NCI-H2196 treated with DMSO at 0.1 percent for 48 hours (cell line): Measurements from ENCODE around the gene CDKN2D.

Experiments
- DNase-seq: peaks from one replicate; lab custom pipeline; 2025; ENCODE audit not compliant: unreplicated experiment; lab: John Stamatoyannopoulos, UW

CDKN2D gene

DNA sequence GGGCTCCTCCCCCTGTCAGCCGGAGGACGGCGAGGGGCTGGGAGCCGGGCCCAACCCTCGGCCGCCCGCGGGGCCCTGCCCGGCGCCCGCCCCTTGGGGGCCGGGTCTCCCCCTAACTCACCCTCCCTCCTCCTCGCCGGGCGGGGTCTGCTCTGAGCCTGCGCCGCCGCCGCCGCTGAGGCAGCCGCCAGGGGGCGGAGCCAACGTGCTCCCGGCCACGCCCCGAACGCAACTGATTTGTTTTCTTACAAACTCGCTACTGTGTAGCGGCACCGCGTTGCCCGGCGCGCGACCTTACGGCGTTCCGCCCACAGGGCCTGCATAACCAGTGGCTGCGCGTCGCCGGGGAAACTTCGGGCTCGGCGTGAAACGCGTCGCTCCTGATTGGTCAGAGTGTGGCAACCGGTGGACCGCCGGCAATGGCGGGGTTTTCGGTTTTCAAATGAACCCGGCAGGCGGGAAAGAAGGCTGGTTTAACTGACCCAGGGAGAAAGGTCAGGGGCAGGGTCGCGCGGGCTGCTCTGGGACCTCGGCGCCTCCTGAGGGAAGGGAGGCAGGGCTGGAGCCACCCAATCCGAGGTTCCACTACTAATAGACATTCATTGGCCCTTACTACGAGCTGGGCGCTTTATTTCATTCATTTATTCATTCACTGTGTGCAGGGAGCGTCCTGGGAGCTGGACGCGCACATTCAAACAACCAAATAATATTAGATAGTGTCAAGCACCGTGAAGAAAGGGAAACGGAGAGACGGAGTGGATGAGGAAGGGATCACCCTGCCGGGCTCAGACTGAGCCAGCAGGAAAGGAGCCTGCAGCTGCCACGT lies at the start of gene CDKN2D:
CDKN2D (minus strand) TSS at position 154 of the 826 bp plus-strand sequence. CDS start 326 bp downstream, outside the sequence.
- peak; percentile 98 for DNase-seq

DNA sequence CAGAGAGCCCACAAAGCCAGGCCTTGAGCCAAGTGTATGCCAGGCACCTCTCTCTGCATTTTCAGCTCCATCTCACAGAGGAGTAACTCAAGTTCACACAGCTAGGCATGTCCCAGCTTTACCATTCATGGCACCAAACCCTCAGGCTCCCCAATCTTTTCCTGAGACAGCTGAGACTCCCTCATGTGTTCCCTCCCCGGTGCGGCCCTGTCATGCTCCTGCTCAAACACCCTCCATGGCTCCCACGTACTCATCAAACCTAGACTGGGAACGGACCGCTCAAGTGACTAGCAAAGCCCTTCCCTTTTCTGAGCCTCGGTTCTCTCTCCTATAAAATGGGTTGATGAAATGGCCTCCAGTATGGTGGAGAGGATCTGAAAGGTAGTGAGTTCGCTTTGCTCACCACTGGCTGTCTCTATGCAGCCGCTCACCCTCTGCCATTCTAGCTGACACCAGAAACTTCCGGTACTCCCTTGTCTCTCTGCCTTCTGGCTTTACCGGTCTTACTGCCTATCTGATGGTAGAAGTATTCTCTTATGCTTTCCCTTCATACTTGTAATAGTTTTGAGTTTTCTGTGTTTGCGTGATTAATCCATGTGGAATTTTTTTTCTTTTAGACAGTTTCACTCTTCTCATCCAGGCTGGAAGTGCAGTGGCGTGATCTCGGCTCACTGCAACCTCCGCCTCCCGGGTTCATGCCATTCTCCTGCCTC lies 48.8 kb upstream of the CDKN2D start:
- DNase-seq: no peak

- DNase-seq: no peak
Observed at GRCh38 chr19:10615429-10616023, 46.7 kb upstream of the CDKN2D start.

DNA sequence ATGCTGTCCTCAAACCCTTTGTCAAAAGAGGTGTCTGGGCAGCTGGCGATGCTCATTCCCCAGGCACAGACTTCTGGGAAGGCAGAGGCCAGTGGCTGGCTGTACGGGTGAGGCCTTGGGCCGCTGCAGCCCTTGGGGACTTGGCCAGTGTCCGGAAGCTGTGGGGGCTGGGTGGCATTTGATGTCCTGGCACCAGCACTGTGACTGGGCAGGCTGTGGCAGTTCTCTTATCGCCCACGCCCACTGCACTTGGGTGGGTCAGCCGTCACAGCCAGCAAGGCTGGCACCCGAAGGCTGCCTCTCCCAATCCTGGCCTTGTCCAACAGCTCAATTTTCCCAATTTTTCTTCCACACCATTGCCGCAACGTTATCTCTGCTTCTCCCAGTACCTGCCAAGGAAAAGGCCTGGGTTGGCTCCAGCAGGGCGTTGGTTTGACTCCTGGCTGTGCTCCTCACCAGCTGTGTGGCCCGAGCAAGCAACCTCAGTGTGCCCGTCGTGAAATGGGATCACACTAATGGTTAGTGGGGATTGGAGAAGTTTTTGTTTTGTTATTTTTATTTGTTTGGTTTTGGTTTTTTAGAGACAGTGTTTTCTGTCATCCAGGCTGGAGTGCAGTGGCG lies 43.8 kb upstream of the CDKN2D start:
- no peak for DNase-seq

- no peak for DNase-seq
Observed at GRCh38 chr19:10611907-10612306, 43.1 kb upstream of the CDKN2D start.

GRCh38 chr19:10604460-10604980 lies 35.7 kb upstream of the CDKN2D start:
- no peak for DNase-seq

DNA sequence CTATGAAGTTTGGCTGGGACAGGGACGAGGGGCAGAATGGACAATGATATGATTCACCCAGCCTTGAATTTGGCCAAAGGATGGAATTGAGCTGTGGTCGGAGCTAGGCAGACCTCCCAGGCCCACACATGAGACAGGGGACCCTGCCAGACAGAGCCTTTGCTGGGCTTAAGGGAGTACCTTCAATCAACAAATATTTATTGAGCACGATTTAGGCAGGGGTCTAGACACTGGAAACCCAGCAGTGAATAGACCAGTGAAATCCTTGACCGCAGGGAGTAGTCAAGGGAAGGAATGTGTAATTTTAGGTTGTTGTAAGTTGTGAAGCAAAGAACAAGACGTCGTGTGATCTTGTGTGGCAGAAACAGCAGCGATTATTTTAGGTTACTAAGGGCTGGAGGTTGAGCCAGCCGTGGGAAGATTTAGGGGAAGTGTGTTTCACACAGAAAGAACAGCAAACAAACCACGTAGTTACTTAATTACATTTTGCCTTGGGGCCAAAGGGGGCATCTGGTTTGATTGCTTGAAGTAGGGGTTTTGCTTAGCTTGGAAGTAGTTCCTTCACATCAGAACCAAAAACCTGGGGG lies 35.2 kb upstream of the CDKN2D start:
- no peak for DNase-seq

DNA sequence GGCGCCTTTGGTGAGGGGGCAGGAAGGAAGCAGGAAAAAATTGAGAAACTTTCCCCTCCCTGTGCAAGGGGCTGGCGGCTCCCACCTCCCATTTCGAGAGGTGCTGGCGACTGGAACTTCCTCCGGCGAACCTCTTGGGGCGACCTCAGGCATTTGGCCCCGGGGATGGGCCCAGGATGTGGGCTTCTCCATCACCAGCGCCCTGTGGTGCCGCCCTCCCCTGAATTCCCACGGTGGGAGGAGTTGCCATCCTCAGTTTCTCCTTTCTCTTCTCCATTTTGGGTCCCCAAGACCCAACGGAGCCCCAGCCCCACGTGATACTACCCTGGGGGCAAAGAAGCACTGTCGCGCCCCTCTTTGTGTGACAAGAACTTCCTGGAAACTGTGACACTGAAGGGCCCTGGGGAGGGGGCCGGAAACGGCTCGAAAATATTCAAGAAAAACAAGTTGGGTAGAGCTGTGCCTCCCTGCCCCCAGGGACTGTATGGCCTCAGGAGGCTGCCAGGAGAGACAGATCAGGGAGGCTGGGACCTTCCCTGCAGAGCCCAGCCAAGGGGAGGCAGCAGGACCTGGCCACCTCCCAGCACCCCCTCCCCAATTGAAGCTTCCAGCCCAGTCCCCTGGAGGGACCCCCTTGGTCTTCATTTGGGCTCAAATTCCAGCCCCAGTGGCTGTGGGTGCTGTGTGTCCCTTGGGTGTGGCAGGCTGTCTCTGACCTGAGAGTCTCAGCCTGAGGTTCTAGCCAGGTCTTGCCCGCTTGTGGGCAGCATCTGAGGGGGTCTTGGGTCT lies 34.5 kb upstream of the CDKN2D start:
- no peak for DNase-seq

- peak; percentile 18 for DNase-seq
Observed at GRCh38 chr19:10602330-10603083, 33.7 kb upstream of the CDKN2D start.

GRCh38 chr19:10601999-10602329 lies 33.2 kb upstream of the CDKN2D start:
- DNase-seq: no peak

GRCh38 chr19:10600149-10600548 lies 31.4 kb upstream of the CDKN2D start:
- no peak for DNase-seq

DNA sequence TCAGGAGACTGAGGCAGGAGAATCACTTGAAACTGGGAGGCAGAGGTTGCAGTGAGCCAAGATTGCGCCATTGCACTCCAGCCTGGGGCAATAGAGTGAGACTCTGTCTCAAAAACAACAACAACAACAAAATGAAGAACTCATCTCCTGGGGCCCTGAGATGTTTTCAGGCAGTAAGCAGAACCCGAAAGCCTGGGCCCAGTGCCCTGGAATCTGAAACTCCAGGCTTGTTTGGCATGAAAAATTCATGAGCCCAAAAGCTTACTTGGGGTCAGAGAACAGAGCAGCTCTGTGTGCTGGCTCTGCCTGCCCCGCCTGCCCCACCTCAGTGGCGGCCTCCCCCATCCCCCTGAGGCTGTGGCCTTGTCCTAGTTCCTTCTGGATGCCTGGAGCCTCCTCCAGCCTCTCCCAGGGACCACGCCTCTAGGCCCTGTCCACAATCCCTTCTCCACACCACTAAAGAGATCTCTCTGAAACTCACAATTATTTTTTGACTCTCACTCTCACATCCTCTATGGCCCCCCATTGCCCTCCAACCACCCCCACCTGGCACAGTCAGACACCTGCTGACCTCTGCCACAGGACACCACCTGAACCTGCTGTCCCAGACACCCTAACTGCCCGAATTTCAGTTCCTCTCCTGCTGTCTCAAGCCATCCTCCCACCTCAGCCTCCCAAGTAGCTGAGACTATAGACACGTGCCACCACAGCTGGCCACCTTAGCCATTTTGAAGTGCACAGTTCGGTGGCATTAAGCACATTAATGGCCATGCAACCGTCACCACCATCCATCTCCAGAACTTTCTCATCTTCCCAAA lies 25.2 kb upstream of the CDKN2D start:
- DNase-seq: no peak

DNA sequence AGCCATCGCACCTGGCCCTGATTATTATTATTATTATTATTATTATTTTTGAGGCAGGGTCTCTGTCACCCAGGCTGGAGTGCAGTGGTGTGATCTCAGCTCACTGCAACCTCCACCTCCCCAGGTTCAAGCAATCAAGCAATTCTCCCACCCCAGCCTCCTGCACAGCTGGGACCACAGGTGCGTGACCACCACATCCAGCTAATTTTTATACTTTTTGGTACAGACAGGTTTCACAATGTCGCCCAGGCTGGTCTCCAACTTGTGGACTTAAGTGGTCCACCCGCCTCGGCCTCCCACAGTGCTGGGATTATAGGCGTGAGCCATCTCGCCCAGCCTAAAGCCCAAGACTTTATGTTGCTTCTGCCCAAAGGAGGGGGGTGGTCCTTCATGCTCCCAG lies 24.4 kb upstream of the CDKN2D start:
- no peak for DNase-seq

DNA sequence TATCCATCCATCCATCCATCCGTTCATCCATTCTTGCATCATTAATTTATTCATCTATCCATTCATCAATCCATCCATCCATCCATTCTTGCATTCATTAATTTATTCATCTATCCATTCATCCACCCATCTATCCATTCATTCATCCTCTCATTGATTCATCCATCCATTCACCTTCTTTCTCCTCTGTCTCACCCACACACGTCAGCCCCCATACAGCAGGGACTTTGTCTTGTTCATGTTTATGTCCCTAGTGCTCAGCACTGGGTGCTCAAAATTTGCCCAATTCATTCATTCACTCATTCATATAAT lies 19.0 kb upstream of the CDKN2D start:
- DNase-seq: no peak

GRCh38 chr19:10587022-10587838 lies 18.5 kb upstream of the CDKN2D start, which contains the start of gene AP1M2:
AP1M2 (minus strand) TSS chr19:10587312; CDS start chr19:10587231, 81 bp downstream.
- no peak for DNase-seq

GRCh38 chr19:10586396-10586795 lies 17.6 kb upstream of the CDKN2D start:
- DNase-seq: no peak

GRCh38 chr19:10583036-10583776 lies 14.4 kb upstream of the CDKN2D start:
- DNase-seq: no peak
